ENCODE results near the gene MDM1.

The MDM1 gene

GRCh38 chr12:68354977-68355541 is 22.9 kb upstream of the MDM1 start:
- no peak for TF ChIP-seq CTCF (IDR thresholded peaks at IDR 0.05)
- H3K27me3 ChIP-seq = no peaks in the 10 kb centered on the region
- no peaks in the 10 kb centered on the region for H3K9me3 ChIP-seq
- H3K36me3 ChIP-seq = no peaks in the 10 kb centered on the region
- H3K27ac ChIP-seq = no peak overlapping the region
- H3K4me1 ChIP-seq (ENCODE audit: control insufficient read depth in 1 of 2, insufficient read depth in 1 of 2, low read depth in 1 of 2, low read length in 1 of 2) = peaks cover 28 to 29% of the 10 kb centered on the region in 2 experiments
- H3K4me3 ChIP-seq (ENCODE audit: low read depth in 1 of 2, low read length in 1 of 2) = no peak overlapping the region

DNA sequence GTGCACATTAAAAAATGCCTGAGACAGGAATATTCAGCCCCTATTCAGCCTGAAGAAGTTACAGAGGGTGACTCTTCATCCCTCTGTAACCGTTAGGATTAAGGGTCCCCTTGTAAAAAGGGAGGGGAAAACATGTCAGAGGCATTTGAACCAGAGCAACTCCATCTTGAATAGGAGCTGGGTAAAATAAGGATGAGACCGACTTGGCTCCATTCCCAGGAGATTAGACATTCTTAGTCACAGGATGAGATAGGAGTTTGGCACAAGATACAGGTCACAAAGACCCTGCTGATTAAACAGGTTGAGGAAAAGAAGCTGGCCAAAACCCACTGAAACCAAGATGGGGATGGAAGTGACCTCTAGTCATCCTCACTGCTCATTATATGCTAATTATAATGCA is 19.9 kb upstream of the MDM1 start:
- no peak overlapping the region for H3K4me3 ChIP-seq (ENCODE audit: low read depth in 1 of 2, low read length in 1 of 2)
- H3K27ac ChIP-seq = no peak overlapping the region
- H3K4me1 ChIP-seq (ENCODE audit: control insufficient read depth in 1 of 2, insufficient read depth in 1 of 2, low read depth in 1 of 2, low read length in 1 of 2) = peaks cover 7 to 9% of the 10 kb centered on the region in 2 experiments
- no peaks in the 10 kb centered on the region for H3K36me3 ChIP-seq
- no peaks in the 10 kb centered on the region for H3K9me3 ChIP-seq
- H3K27me3 ChIP-seq = no peaks in the 10 kb centered on the region
- no peak for TF ChIP-seq CTCF (IDR thresholded peaks at IDR 0.05)

GRCh38 chr12:68350753-68351152 is 18.6 kb upstream of the MDM1 start:
- no peaks in the 10 kb centered on the region for H3K27me3 ChIP-seq
- no peaks in the 10 kb centered on the region for H3K36me3 ChIP-seq
- no peak overlapping the region for H3K27ac ChIP-seq
- TF ChIP-seq CTCF (IDR thresholded peaks at IDR 0.05) = no peak
- no peak overlapping the region for H3K4me3 ChIP-seq (ENCODE audit: low read depth in 1 of 2, low read length in 1 of 2)
- no peaks in the 10 kb centered on the region for H3K9me3 ChIP-seq
- H3K4me1 ChIP-seq (ENCODE audit: control insufficient read depth in 1 of 2, insufficient read depth in 1 of 2, low read depth in 1 of 2, low read length in 1 of 2) = peaks cover 4 to 8% of the 10 kb centered on the region in 2 experiments

GRCh38 chr12:68349921-68350606 is 17.9 kb upstream of the MDM1 start:
- Histone ChIP-seq H3K4me3 (ENCODE audit: low read depth in 1 of 2, low read length in 1 of 2) (no peak overlapping the region), H3K4me1 (ENCODE audit: control insufficient read depth in 1 of 2, insufficient read depth in 1 of 2, low read depth in 1 of 2, low read length in 1 of 2) (peaks cover 4 to 8% of the 10 kb centered on the region in 2 experiments), H3K36me3 (no peaks in the 10 kb centered on the region), H3K27ac (no peak overlapping the region), H3K9me3 (no peaks in the 10 kb centered on the region), H3K27me3 (no peaks in the 10 kb centered on the region)
- TF ChIP-seq CTCF (IDR thresholded peaks at IDR 0.05) = no peak

- H3K4me1 ChIP-seq (ENCODE audit: control insufficient read depth in 1 of 2, insufficient read depth in 1 of 2, low read depth in 1 of 2, low read length in 1 of 2) = peaks cover 4 to 8% of the 10 kb centered on the region in 2 experiments
- H3K9me3 ChIP-seq = no peaks in the 10 kb centered on the region
- TF ChIP-seq CTCF (IDR thresholded peaks at IDR 0.05) = no peak
- no peaks in the 10 kb centered on the region for H3K27me3 ChIP-seq
- no peaks in the 10 kb centered on the region for H3K36me3 ChIP-seq
- H3K4me3 ChIP-seq (ENCODE audit: low read depth in 1 of 2, low read length in 1 of 2) = no peak overlapping the region
- no peak overlapping the region for H3K27ac ChIP-seq
Observed at GRCh38 chr12:68349220-68349621, 17.1 kb upstream of the MDM1 start.
